IPS-20b (cell line): Measurements from ENCODE around the gene DCANP1.

Experiments
- H3K27ac ChIP-seq: one replicate; pipeline ENCODE4 v1.5.1; 2013; ENCODE audit warnings: low read length
- H3K27me3 ChIP-seq: 2 replicates; pipeline ENCODE4 v1.6.1; 2013; ENCODE audit warnings: mild to moderate bottlenecking, low read length, inconsistent platforms; ENCODE audit not compliant: insufficient read depth
- H3K36me3 ChIP-seq: 2 replicates; pipeline ENCODE4 v1.6.1; 2013; ENCODE audit warnings: low read depth, mild to moderate bottlenecking, inconsistent platforms, low read length, moderate library complexity; ENCODE audit not compliant: insufficient read depth
- H3K4me1 ChIP-seq: 2 replicates; pipeline ENCODE4 v1.6.1; 2013; ENCODE audit warnings: mild to moderate bottlenecking, control low read depth, inconsistent platforms, low read length, moderate library complexity; ENCODE audit not compliant: insufficient read depth
- H3K4me3 ChIP-seq: 2 replicates; pipeline ENCODE4 v1.5.1; 2013; ENCODE audit warnings: mild to moderate bottlenecking, low read length, inconsistent platforms
- H3K9ac ChIP-seq: 2 replicates; pipeline ENCODE4 v1.6.1; 2013; ENCODE audit warnings: low read depth, mild to moderate bottlenecking, inconsistent platforms, low read length, moderate library complexity
- H3K9me3 ChIP-seq: 2 replicates; pipeline ENCODE4 v1.6.1; 2013; ENCODE audit warnings: mild to moderate bottlenecking, low read depth, low read length, inconsistent platforms; ENCODE audit not compliant: insufficient read depth

Gene DCANP1

DNA sequence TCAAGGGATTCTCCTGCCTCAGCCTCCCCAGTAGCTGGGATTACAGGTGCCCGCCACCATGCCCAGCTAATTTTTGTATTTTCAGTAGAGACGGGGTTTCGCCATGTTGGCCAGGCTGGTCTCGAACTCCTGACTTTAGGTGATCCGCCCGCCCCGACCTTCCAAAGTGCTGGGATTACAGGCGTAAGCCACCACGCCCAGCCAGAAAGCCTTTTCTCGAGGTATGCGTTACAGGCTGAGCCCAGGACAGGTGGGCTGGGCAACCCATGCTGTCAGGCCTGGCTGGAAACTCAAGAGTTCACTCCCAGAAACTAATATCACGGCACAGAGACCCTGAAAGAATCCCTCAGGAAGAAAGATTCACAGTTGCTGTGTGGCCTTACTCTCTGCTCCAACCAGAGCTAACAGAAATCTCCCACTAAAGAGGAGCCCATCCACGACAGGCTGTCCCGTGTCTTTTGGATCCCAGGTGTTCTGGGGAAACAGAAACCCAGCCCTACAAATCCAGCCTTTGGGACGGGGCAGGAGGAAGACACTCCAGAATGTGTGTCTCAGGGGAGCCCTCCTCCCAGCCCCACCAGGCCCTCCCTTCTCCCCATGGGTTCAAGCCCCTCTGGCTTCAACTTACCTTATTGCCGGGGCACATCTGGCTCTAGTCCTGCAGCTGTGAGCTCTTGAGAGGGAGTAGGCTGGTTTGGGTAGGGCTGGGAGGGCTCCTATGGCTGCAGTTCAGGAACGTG, 4.6 kb upstream of the DCANP1 start:
- Histone ChIP-seq H3K27me3 (peaks cover 64% of the 10 kb centered on the region), H3K36me3 (no peaks in the 10 kb centered on the region), H3K9ac (no peak overlapping the region), H3K9me3 (no peaks in the 10 kb centered on the region), H3K4me3 (no peak overlapping the region), H3K4me1 (no peaks in the 10 kb centered on the region), H3K27ac (no peak overlapping the region)

- Histone ChIP-seq H3K4me1 (no peaks in the 10 kb centered on the region), H3K9me3 (no peaks in the 10 kb centered on the region), H3K27ac (no peak overlapping the region), H3K4me3 (no peak overlapping the region), H3K36me3 (no peaks in the 10 kb centered on the region), H3K9ac (no peak overlapping the region), H3K27me3 (peaks cover 59% of the 10 kb centered on the region)
These were observed 3.8 kb upstream of the DCANP1 start for GRCh38 chr5:135450952-135451351.

- H3K27ac ChIP-seq, result no peak overlapping the region
- H3K4me1 ChIP-seq, result no peaks in the 10 kb centered on the region
- no peaks in the 10 kb centered on the region for H3K36me3 ChIP-seq
- no peak overlapping the region for H3K9ac ChIP-seq
- no peaks in the 10 kb centered on the region for H3K9me3 ChIP-seq
- H3K27me3 ChIP-seq, result peaks cover 57% of the 10 kb centered on the region
- no peak overlapping the region for H3K4me3 ChIP-seq
These were observed 3.2 kb upstream of the DCANP1 start for GRCh38 chr5:135450336-135450735.

DNA sequence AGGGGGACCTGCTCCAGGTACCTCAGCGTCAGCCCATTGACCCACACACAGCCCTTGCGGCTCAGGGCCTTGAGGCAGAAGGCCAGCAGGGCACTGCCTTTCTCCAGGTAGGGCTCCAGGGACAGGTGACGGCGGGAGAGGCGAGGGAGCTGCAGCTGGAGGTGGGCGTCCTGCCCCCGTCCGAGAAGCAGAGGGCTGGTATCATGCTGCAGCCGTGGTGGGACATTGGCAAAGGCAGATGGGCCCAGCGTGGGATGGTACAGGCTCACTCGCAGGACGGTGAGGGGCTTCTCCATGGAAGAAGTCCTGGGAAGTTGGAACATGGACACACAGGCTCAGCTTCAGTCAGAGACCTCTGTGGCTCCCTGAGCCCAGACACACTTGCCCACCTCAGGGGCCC, 2.5 kb upstream of the DCANP1 start:
- Histone ChIP-seq H3K27me3 (peaks cover 54% of the 10 kb centered on the region), H3K27ac (no peak overlapping the region), H3K9me3 (no peaks in the 10 kb centered on the region), H3K9ac (no peak overlapping the region), H3K36me3 (no peaks in the 10 kb centered on the region), H3K4me1 (no peaks in the 10 kb centered on the region), H3K4me3 (no peak overlapping the region)

DNA sequence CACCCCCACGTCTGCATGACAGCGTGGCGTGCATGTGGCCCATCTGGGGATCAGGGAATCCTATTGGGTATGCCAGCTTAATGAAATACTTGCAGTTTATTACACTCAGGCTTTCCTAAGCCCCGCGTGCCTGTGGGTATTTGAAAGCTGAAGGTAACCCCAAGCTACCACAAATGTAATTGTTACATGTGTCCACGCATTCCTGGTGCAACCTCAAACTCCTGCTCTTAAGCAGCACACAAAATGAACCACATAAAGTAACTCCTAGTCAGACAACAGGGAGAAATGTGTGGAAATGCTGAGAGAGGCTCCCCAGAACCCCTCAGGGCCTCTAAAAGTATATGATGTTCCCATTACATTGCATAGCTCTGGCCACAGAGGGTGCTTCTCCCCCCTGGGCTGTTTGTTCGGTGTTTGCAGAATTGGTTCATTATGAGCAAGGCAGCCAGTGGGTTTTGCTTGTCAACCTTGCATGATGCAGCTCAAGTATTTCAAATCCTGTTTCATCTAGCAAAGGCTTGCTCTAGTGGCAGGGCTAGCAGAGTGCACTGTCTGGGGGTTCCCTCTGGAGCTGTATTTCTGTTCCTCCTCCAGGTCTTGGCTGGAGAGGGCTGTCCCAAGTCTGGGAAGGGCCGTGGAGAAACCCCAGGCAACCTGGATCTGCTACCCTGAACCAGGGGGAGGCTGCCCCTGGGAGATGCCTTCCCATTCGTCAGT, 1.8 kb upstream of the DCANP1 start:
- H3K27me3 ChIP-seq, result peaks cover 54% of the 10 kb centered on the region
- no peak overlapping the region for H3K4me3 ChIP-seq
- H3K4me1 ChIP-seq, result no peaks in the 10 kb centered on the region
- no peaks in the 10 kb centered on the region for H3K9me3 ChIP-seq
- no peaks in the 10 kb centered on the region for H3K36me3 ChIP-seq
- H3K9ac ChIP-seq, result no peak overlapping the region
- no peak overlapping the region for H3K27ac ChIP-seq

DNA sequence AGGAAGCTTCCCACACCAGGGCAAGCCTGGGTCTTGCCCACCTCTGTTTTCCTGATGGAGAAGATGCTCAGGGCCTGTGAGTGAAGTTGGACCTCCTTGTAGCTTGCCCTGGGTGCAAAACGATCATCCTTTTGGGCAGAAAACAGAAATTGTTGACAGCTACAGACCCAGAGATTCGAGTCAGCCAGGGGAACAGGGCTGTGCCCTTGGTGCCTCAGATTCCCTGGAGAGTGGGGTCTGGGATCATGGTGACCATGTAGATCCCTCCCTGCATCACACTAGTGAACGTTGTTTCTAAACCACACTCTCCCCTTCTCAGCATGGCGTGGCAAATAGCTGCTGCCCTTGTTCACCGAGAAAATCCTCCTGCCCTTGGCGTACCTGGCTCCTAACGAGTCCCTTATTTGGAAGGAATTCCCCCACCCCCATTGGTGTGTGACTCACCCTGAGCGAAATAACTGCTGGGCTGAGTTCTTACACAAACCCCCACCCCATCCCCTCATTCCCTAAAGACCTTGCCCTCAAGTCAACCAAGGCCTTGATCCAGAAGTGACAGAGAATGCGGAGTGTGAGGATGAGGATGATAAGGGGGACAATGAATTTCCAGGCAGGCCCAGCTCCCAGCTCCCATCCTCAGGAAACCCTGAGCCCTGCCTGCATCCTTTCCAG, 1.1 kb upstream of the DCANP1 start:
- H3K9ac ChIP-seq, result no peak overlapping the region
- H3K4me1 ChIP-seq, result no peaks in the 10 kb centered on the region
- H3K27ac ChIP-seq, result no peak overlapping the region
- no peaks in the 10 kb centered on the region for H3K9me3 ChIP-seq
- no peak overlapping the region for H3K4me3 ChIP-seq
- H3K36me3 ChIP-seq, result no peaks in the 10 kb centered on the region
- H3K27me3 ChIP-seq, result peaks cover 54% of the 10 kb centered on the region

DNA sequence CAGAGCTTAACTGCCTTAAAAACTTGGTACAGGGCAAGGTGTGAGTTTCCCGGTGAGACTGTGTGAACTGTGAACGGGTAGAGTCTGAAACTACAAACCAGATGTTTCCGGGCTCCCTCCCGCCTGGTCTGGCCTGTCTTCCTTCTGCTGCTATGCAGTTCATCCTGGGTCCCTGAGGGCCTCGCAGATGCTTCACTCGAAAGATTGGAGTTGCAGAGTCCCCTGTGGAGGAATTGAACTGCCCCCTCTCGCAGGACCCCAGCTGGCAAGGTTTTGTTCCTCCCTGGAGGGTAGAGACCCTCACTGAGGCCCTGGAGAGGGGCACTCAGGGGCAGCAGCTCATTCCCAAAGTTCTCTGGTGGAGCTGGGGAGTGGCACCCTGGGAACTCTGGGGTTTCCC, 533 bp downstream of the DCANP1 start:
- Histone ChIP-seq H3K27ac (no peak overlapping the region), H3K9ac (no peak overlapping the region), H3K27me3 (peaks cover 47% of the 10 kb centered on the region), H3K9me3 (no peaks in the 10 kb centered on the region), H3K4me3 (no peak overlapping the region), H3K4me1 (no peaks in the 10 kb centered on the region), H3K36me3 (no peaks in the 10 kb centered on the region)

- H3K36me3 ChIP-seq, result no peaks in the 10 kb centered on the region
- no peak overlapping the region for H3K4me3 ChIP-seq
- H3K27ac ChIP-seq, result no peak overlapping the region
- H3K4me1 ChIP-seq, result no peaks in the 10 kb centered on the region
- H3K27me3 ChIP-seq, result peaks cover 47% of the 10 kb centered on the region
- H3K9ac ChIP-seq, result no peak overlapping the region
- no peaks in the 10 kb centered on the region for H3K9me3 ChIP-seq
These were observed 942 bp downstream of the DCANP1 start for GRCh38 chr5:135446206-135446605.

GRCh38 chr5:135445306-135445985, 1.7 kb downstream of the DCANP1 start:
- H3K4me1 ChIP-seq, result no peaks in the 10 kb centered on the region
- H3K4me3 ChIP-seq, result no peak overlapping the region
- H3K27me3 ChIP-seq, result peaks cover 40% of the 10 kb centered on the region
- no peak overlapping the region for H3K27ac ChIP-seq
- H3K9ac ChIP-seq, result no peak overlapping the region
- no peaks in the 10 kb centered on the region for H3K9me3 ChIP-seq
- H3K36me3 ChIP-seq, result no peaks in the 10 kb centered on the region

DNA sequence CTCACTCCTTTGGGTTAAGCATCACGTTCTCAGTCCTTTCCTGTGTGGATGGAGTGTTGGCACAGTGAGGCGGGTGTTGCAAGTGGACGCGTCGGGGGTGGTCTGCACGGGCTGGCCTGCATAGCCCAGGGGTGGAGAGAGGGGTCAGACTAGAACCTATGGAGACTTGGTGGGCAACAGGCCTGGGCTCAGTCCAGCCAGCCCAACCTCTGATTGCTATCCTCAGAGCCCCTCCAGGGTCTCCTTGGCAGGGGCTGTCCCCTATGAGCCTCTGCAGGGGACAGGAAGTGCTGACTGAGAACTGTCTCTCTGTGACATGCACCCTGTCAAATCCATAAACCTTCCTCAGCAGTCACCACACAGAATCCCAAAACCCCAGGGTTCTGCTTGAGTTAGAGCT, 2.3 kb downstream of the DCANP1 start:
- Histone ChIP-seq H3K9me3 (no peaks in the 10 kb centered on the region), H3K36me3 (no peaks in the 10 kb centered on the region), H3K9ac (no peak overlapping the region), H3K27ac (no peak overlapping the region), H3K4me3 (no peak overlapping the region), H3K4me1 (no peaks in the 10 kb centered on the region), H3K27me3 (peaks cover 34% of the 10 kb centered on the region)

DNA sequence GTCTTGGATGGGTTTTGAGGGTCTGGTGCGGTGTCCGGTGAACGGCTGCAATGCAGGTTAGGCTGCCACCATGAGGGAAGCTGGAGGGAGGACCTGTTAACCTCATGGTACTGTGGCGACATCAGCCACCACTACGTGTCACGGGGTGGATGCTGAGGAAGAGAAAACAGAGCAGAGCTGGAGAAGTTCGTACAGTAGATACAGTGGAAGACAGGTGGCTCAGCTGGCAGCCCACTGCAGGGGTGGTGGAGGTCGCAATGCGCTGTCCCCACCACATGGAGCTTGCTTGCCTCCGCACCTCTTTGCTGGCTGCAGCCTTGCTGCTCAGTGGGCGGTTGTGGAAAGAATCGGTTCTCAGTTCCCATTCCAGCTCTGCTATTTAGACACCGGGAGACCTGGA, 2.8 kb downstream of the DCANP1 start:
- no peaks in the 10 kb centered on the region for H3K9me3 ChIP-seq
- no peak overlapping the region for H3K4me3 ChIP-seq
- H3K27me3 ChIP-seq, result peaks cover 30% of the 10 kb centered on the region
- H3K9ac ChIP-seq, result no peak overlapping the region
- H3K27ac ChIP-seq, result no peak overlapping the region
- H3K36me3 ChIP-seq, result no peaks in the 10 kb centered on the region
- H3K4me1 ChIP-seq, result no peaks in the 10 kb centered on the region
